ENCODE data around the gene KCNS1. TPM values are rescaled to one million over a fixed set of nuclear protein-coding genes. Genes with fewer than 3 reads are reported as not detected.

The KCNS1 gene
- total RNA-seq, 1 donor from 2014 or later, result not detected

DNA sequence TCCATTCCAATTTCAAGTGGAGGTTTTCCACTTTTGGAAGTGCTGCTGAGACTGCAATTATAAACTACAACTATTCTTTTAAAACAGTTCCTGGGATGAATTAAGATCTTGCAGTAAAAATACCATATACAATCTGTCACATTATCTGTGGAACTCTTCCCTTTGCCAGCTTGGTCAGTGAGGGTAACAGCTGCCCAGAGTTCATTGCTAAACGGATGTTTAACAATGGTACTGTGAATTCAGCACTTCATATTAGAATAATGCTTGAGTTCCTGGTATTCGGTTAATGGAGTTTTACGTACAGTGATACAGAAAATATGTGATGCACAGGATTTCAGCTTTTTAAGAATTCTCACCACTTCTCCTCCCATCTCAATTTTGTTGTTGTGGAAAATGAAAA, 51.5 kb downstream of the KCNS1 start:
- no peaks in the 10 kb centered on the region for H3K27me3 Mint-ChIP-seq (ENCODE audit: low read depth)
- H3K9me3 Mint-ChIP-seq, result no peaks in the 10 kb centered on the region
- no peak overlapping the region for H3K27ac Mint-ChIP-seq
- TF ChIP-seq, protein P1, sequence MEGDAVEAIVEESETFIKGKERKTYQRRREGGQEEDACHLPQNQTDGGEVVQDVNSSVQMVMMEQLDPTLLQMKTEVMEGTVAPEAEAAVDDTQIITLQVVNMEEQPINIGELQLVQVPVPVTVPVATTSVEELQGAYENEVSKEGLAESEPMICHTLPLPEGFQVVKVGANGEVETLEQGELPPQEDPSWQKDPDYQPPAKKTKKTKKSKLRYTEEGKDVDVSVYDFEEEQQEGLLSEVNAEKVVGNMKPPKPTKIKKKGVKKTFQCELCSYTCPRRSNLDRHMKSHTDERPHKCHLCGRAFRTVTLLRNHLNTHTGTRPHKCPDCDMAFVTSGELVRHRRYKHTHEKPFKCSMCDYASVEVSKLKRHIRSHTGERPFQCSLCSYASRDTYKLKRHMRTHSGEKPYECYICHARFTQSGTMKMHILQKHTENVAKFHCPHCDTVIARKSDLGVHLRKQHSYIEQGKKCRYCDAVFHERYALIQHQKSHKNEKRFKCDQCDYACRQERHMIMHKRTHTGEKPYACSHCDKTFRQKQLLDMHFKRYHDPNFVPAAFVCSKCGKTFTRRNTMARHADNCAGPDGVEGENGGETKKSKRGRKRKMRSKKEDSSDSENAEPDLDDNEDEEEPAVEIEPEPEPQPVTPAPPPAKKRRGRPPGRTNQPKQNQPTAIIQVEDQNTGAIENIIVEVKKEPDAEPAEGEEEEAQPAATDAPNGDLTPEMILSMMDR (IDR thresholded peaks at IDR 0.05; ENCODE audit: unreplicated experiment), result no peak
- no peaks in the 10 kb centered on the region for H3K36me3 Mint-ChIP-seq
- no peak overlapping the region for H3K4me3 Mint-ChIP-seq
- no peaks in the 10 kb centered on the region for H3K4me1 Mint-ChIP-seq
- DNase-seq (ENCODE audit: low spot score in 2 of 2, unreplicated experiment in 2 of 2), result no peak

DNA sequence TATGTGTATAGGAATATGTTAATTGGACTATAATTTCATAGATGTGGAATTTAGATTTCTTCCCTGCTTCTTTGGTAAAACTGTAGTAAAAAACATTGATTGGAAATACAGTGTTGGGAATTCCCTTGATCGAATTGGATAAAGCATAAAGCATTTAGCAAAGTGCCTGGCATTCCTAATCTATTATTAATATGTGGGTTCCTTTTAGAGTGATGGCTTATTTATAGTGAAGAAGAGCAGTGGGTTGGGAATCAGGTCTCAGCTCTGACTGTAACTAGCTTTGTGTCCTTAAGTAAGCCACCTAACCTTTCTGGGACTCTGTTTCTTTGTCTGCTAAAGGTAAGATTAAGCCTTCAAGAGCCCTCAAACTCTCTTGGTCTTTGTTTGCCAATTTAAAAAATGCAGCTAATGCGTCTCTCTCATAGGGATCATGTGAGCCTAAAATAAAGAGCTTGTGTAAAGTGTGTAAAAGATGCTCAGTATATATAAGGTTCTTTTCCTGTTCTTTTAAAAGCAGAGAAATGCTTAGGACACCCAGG, 53.3 kb downstream of the KCNS1 start:
- Mint-ChIP-seq H3K27me3 (ENCODE audit: low read depth) (no peaks in the 10 kb centered on the region), H3K9me3 (no peaks in the 10 kb centered on the region), H3K4me3 (no peak overlapping the region), H3K4me1 (no peaks in the 10 kb centered on the region), H3K27ac (no peak overlapping the region), H3K36me3 (no peaks in the 10 kb centered on the region)
- TF ChIP-seq, protein P1 (IDR thresholded peaks at IDR 0.05; ENCODE audit: unreplicated experiment), result no peak
- DNase-seq (ENCODE audit: low spot score in 2 of 2, unreplicated experiment in 2 of 2), result no peak

DNA sequence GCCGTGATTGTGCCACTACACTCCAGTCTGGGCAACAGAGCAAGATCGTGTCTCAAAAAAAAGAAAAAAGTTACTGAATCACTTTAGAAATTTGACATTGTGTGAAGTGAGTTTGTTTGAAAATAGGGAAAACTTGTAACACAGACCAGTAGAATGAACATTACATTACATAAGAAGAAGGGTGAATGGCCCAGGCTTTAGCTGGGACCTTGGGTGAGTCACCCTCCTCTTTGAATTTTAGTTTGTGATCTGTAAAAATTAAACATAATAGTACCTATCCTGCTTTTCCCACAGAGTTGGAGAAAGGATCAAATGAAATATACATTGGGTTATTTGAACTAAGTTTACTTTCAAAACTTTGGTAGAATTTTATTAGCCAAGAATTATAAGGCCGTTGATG, 56.3 kb downstream of the KCNS1 start:
- Mint-ChIP-seq H3K9me3 (peaks cover 6% of the 10 kb centered on the region), H3K4me1 (peaks cover 11% of the 10 kb centered on the region), H3K27me3 (ENCODE audit: low read depth) (no peaks in the 10 kb centered on the region), H3K36me3 (peaks cover 13% of the 10 kb centered on the region), H3K4me3 (no peak overlapping the region), H3K27ac (no peak overlapping the region)
- TF ChIP-seq, protein P1 (IDR thresholded peaks at IDR 0.05; ENCODE audit: unreplicated experiment), result no peak
- DNase-seq (ENCODE audit: low spot score in 2 of 2, unreplicated experiment in 2 of 2), result no peak

DNA sequence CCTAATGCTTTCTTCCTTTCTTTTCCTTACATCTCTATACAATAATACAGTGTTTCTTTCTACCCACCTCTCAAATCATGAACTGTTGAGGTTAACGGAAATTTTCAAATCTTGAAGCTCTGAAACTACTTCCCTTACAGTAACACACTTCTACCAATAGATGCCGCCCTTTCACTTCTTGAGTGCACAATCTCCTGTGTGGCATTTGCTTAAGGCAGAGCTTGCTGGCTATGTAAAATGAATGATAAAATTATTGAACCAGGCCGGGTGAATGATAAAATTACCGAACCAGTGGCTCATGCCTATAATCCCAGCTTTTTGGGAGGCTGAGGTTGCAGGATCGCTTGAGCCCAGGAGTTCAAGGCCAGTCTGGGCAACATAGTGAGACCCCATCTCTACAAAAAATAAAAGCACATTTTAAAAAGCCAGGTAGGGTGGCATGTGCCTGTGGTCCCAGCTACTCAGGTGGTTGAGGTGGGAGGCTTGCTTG, 56.8 kb downstream of the KCNS1 start:
- peaks cover 11% of the 10 kb centered on the region for H3K4me1 Mint-ChIP-seq
- H3K27ac Mint-ChIP-seq, result no peak overlapping the region
- DNase-seq (ENCODE audit: low spot score in 2 of 2, unreplicated experiment in 2 of 2), result no peak
- TF ChIP-seq, protein P1 (IDR thresholded peaks at IDR 0.05; ENCODE audit: unreplicated experiment), result peak; percentile 64
- H3K9me3 Mint-ChIP-seq, result peaks cover 6% of the 10 kb centered on the region
- H3K36me3 Mint-ChIP-seq, result peaks cover 13% of the 10 kb centered on the region
- no peaks in the 10 kb centered on the region for H3K27me3 Mint-ChIP-seq (ENCODE audit: low read depth)
- H3K4me3 Mint-ChIP-seq, result no peak overlapping the region

DNA sequence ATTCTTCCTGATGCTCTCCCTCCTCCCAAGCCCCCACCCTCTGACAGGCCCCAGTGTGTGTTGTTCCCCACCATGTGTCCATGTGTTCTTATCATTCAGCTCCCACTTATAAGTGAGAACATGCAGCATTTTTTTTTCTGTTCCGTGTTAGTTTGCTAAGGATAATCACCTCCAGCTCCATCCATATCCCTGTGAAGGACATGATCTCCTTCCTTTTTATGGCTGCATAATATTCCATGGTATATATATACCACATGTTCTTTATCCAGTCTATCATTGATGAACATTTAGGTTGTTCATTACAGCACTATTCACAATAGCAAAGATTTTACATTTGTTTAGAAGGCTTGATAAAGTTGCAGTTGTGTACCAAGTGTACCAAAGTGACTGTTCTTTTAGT, 57.9 kb downstream of the KCNS1 start:
- Mint-ChIP-seq H3K36me3 (peaks cover 13% of the 10 kb centered on the region), H3K27me3 (ENCODE audit: low read depth) (no peaks in the 10 kb centered on the region), H3K9me3 (peaks cover 6% of the 10 kb centered on the region), H3K4me1 (peaks cover 13% of the 10 kb centered on the region), H3K27ac (no peak overlapping the region), H3K4me3 (no peak overlapping the region)
- DNase-seq (ENCODE audit: low spot score in 2 of 2, unreplicated experiment in 2 of 2), result no peak
- TF ChIP-seq, protein P1 (IDR thresholded peaks at IDR 0.05; ENCODE audit: unreplicated experiment), result no peak

Other genes with a start within 250 kb of the KCNS1 start
- 113 to 116 TPM (median 114 TPM) in 3 replicates for gene YWHAB, start 215.4 kb downstream of the KCNS1 start, total RNA-seq
- 131 to 135 TPM (median 135 TPM) in 3 replicates for gene PABPC1L, start 191.1 kb downstream of the KCNS1 start, total RNA-seq
- gene TOMM34, start 140.7 kb downstream of the KCNS1 start, total RNA-seq, result 43.7 to 47.3 TPM (median 45.6 TPM) in 3 replicates
- 29.9 to 31.7 TPM (median 31.3 TPM) in 3 replicates for gene STK4, start 134.6 kb downstream of the KCNS1 start, total RNA-seq
- gene WFDC5, start 14.0 kb upstream of the KCNS1 start, total RNA-seq, result not detected in 3 replicates
- gene WFDC12, start 23.3 kb upstream of the KCNS1 start, total RNA-seq, result not detected in 3 replicates
- gene PI3, start 73.8 kb upstream of the KCNS1 start, total RNA-seq, result not detected in 3 replicates
- not detected in 3 replicates for gene SEMG1, start 105.9 kb upstream of the KCNS1 start, total RNA-seq
- not detected in 3 replicates for gene SEMG2, start 120.2 kb upstream of the KCNS1 start, total RNA-seq
- not detected in 3 replicates for gene SLPI, start 153.4 kb upstream of the KCNS1 start, total RNA-seq
- not detected in 3 replicates for gene RBPJL, start 205.7 kb upstream of the KCNS1 start, total RNA-seq
- 0.11 TPM in 1 of 3 replicates, not detected in the others for gene MATN4, start 207.2 kb upstream of the KCNS1 start, total RNA-seq
- gene SDC4, start 247.3 kb upstream of the KCNS1 start, total RNA-seq, result 44.3 to 46.7 TPM (median 46.7 TPM) in 3 replicates